MG63 (cell line): ENCODE measurements around the gene NOS3. TPM values are rescaled to one million over a fixed set of nuclear protein-coding genes. Genes with fewer than 3 reads are reported as not detected.

Experiments
- DNase-seq: peaks from one replicate; pipeline ENCODE4 v3.0.0-alpha.2; 2020
- H3K27me3 ChIP-seq: fragments of 250-450 bp; sonication (Bioruptor Pico); 2 replicates; pipeline ENCODE4 v1.5.1; 2020; ENCODE audit warnings: mild to moderate bottlenecking, moderate library complexity
- H3K36me3 ChIP-seq: fragments of 250-450 bp; sonication (Bioruptor Pico); 2 replicates; pipeline ENCODE4 v1.5.1; 2020; ENCODE audit warnings: mild to moderate bottlenecking, moderate library complexity
- H3K4me3 ChIP-seq: fragments of 250-450 bp; sonication (Bioruptor Pico); 2 replicates; pipeline ENCODE4 v1.5.1; 2020; ENCODE audit warnings: mild to moderate bottlenecking, moderate library complexity
- H3K9me3 ChIP-seq: fragments of 250-450 bp; sonication (Bioruptor Pico); 2 replicates; pipeline ENCODE4 v1.5.1; 2020; ENCODE audit warnings: mild to moderate bottlenecking, moderate library complexity
- total RNA-seq: library from RNA; depleted of rRNA; stranded (reverse); fragments of >200 nt; shearing (Covaris generic); gene quantifications from 2 replicates; pipeline ENCODE4 v1.2.3, GENCODE V29; 2014; ENCODE audit warnings: low replicate concordance; rRNA removed

The NOS3 gene
- total RNA-seq, 1 experiment from 2014 or later, result not detected

DNA sequence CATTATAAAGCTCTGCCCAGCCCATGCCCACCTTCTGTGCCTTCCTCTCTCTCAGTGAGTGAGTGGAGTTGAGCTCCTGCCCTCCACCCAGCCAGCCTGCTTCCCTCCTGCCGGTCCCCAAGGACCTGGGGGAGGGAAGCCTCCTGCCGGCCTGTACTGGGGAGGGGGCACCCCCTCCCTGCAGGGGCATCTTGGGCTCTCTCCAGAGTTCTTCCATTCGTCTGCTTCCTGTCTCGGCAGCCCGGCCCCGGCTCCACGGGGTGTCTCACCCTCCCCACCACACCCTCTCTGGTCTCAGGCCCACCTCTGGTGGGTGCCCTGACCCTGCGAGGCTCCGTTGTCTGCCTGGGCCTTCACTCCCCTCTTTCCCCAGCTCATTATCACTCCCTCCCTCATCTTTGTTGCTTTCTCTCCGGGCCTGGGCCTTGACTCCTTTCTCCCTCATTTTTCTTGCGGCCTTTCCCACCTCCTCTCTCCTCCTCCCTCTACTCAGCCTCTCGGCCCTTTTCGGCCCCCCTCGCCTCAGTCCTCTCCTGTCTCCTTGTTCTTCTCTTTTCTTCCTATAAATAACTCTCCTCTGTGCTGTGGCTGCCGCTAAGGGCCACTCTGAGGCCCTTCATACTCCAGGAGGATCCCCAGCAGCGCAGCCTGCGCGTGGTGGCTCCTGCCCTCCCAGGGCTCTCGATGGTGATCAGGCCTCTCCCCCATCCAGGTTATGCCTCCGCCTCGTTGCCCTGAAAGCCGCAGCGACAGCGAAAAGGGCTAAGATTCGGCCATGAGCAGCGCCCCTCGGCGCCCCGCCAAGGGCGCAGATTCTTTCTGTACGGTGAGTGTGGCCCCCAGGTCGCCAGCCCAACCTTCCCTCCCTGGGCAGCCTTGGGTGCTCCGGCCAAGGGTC is 70.6 kb downstream of the NOS3 start:
- Histone ChIP-seq H3K27me3 (no peaks in the 10 kb centered on the region), H3K9me3 (no peaks in the 10 kb centered on the region), H3K36me3 (no peaks in the 10 kb centered on the region), H3K4me3 (no peak overlapping the region)
- no peak for DNase-seq

DNA sequence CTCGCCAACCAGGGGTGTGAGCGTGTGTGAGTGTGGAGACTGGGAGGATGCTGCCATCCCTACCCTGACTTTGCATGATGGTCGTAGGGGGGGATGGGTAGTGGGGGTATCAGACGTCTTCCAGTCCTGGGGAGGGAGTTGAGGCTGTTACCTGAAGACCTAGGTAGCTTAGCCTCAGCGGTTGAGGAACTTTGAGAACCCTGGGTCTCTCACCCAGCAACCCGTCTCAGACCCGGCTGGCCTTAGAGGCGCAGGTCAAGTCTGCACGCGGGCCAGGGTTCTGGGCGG is 71.2 kb downstream of the NOS3 start:
- H3K27me3 ChIP-seq, result no peaks in the 10 kb centered on the region
- DNase-seq, result no peak
- H3K4me3 ChIP-seq, result no peak overlapping the region
- no peaks in the 10 kb centered on the region for H3K36me3 ChIP-seq
- H3K9me3 ChIP-seq, result no peaks in the 10 kb centered on the region

- H3K4me3 ChIP-seq, result no peak overlapping the region
These were observed 71.8 kb downstream of the NOS3 start for GRCh38 chr7:151062399-151063211.

GRCh38 chr7:151063212-151063561 is 72.4 kb downstream of the NOS3 start:
- H3K9me3 ChIP-seq, result no peaks in the 10 kb centered on the region
- no peak overlapping the region for H3K4me3 ChIP-seq
- no peaks in the 10 kb centered on the region for H3K27me3 ChIP-seq
- H3K36me3 ChIP-seq, result no peaks in the 10 kb centered on the region; the same call in 1 of the 2 replicates
- no peak for DNase-seq

More at GRCh38 chr7:151062399-151063211, 71.8 kb downstream of the NOS3 start:
- no peaks in the 10 kb centered on the region for H3K27me3 ChIP-seq
- DNase-seq, result peak; percentile 30
- H3K9me3 ChIP-seq, result no peaks in the 10 kb centered on the region
- H3K36me3 ChIP-seq, result no peaks in the 10 kb centered on the region

Other genes starting within 250 kb of the NOS3 start
- gene TMEM176B, start 190.7 kb upstream of the NOS3 start, total RNA-seq, result 0.23 TPM in 1 of 2 replicates, not detected in the other
- gene TMEM176A, start 190.2 kb upstream of the NOS3 start, total RNA-seq, result not detected in 2 replicates
- not detected in 2 replicates for gene AOC1, start 138.5 kb upstream of the NOS3 start, total RNA-seq
- 0.33 TPM in 1 of 2 replicates, not detected in the other for gene KCNH2, start 12.7 kb upstream of the NOS3 start, total RNA-seq
- gene ATG9B, start 33.5 kb downstream of the NOS3 start, total RNA-seq, result not detected in 2 replicates
- gene ABCB8, start 37.4 kb downstream of the NOS3 start, total RNA-seq, result 14.4 and 22.4 TPM in 2 replicates
- 0.76 TPM in 1 of 2 replicates, not detected in the other for gene ASIC3, start 57.5 kb downstream of the NOS3 start, total RNA-seq
- 11.0 and 21.7 TPM in 2 replicates for gene CDK5, start 66.9 kb downstream of the NOS3 start, total RNA-seq
- 38.6 and 81.5 TPM in 2 replicates for gene SLC4A2, start 68.6 kb downstream of the NOS3 start, total RNA-seq
- 47.5 and 71.5 TPM in 2 replicates for gene FASTK, start 89.8 kb downstream of the NOS3 start, total RNA-seq
- 5.2 and 32.9 TPM in 2 replicates for gene TMUB1, start 92.5 kb downstream of the NOS3 start, total RNA-seq
- 22.5 and 35.1 TPM in 2 replicates for gene AGAP3, start 95.5 kb downstream of the NOS3 start, total RNA-seq
- gene GBX1, start 176.7 kb downstream of the NOS3 start, total RNA-seq, result not detected in 2 replicates
- not detected in 2 replicates for gene ASB10, start 196.2 kb downstream of the NOS3 start, total RNA-seq
- gene H2BK1, start 219.5 kb downstream of the NOS3 start, total RNA-seq, result not detected in 2 replicates
- 48.4 and 75.0 TPM in 2 replicates for gene ABCF2, start 236.2 kb downstream of the NOS3 start, total RNA-seq
- 15.4 and 26.5 TPM in 2 replicates for gene CHPF2, start 241.5 kb downstream of the NOS3 start, total RNA-seq